GM12873 (cell line): ENCODE results near the gene CTSG.

ENCODE experiments used
- TF ChIP-seq, protein P1 (sequence below): IDR thresholded peaks from 2 replicates; pipeline ENCODE4 v1.5.1; 2012; ENCODE audit warnings: low read depth, mild to moderate bottlenecking, moderate library complexity, low read length, control low read depth; ENCODE audit not compliant: insufficient read depth; ENCODE audit errors: missing control alignments

Gene CTSG

GRCh38 chr14:24606297-24606696 is 30.2 kb upstream of the CTSG start:
- TF ChIP-seq, protein P1, sequence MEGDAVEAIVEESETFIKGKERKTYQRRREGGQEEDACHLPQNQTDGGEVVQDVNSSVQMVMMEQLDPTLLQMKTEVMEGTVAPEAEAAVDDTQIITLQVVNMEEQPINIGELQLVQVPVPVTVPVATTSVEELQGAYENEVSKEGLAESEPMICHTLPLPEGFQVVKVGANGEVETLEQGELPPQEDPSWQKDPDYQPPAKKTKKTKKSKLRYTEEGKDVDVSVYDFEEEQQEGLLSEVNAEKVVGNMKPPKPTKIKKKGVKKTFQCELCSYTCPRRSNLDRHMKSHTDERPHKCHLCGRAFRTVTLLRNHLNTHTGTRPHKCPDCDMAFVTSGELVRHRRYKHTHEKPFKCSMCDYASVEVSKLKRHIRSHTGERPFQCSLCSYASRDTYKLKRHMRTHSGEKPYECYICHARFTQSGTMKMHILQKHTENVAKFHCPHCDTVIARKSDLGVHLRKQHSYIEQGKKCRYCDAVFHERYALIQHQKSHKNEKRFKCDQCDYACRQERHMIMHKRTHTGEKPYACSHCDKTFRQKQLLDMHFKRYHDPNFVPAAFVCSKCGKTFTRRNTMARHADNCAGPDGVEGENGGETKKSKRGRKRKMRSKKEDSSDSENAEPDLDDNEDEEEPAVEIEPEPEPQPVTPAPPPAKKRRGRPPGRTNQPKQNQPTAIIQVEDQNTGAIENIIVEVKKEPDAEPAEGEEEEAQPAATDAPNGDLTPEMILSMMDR = no peak

DNA sequence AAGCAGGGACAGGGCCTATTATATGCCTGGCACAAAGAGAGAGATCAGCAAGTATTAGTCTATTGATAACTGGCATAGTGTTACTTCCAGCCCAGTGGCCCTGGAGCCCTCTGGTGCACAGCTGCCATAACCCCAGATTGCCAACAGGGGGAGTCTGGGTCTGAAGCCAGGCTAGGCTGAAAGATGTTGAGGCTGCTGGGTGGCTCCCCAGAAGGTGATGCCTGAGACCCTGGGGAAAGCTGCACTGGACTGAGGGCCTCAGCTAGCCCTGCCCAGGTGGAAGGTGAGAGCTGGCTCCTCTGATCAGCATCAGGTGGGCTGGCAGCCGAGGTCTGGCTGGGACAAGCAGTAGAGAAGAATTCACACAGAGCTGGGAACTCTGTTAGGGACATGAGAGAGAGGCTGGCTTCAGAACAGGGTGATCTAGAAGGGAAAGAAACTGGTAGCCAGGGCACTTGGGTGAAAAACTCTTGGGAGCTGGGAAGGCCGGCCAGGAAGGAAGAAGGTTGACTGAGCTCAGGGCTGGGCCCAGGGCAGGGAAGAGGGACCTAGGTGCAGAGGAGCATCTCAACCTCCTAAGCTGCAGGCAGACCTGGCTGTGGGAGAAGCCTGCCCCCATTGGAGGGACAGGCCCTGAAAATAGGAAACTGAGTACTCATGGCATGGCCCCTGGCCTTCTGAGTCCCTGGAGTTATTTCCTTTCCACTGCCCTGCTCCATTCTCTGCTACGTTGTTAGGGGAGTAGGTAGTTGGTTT is 29.6 kb upstream of the CTSG start:
- TF ChIP-seq, protein P1 = peak; percentile 99

DNA sequence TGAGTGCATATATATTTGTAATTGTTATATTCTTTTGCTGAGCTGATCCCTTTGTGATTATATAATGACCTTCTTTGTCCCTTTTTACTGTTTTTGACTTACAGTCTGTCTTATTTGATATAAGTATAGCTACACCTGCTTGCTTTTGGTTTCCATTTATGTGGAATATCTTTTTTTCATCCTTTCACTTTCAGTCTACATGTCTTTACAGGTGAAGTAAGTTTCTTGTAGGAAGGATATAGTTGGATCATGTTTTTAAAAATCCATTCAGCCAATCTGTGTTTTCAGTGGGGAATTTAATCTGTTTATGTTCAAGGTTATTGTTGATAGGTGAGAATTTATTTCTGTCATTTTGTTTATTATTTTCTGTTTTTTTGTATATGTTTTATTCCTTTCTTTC is 21.4 kb upstream of the CTSG start:
- TF ChIP-seq, protein P1 = no peak

- TF ChIP-seq, protein P1 = no peak
Measured at GRCh38 chr14:24595073-24595808, 19.2 kb upstream of the CTSG start.

GRCh38 chr14:24578558-24578957 is 2.5 kb upstream of the CTSG start:
- TF ChIP-seq, protein P1 = no peak

DNA sequence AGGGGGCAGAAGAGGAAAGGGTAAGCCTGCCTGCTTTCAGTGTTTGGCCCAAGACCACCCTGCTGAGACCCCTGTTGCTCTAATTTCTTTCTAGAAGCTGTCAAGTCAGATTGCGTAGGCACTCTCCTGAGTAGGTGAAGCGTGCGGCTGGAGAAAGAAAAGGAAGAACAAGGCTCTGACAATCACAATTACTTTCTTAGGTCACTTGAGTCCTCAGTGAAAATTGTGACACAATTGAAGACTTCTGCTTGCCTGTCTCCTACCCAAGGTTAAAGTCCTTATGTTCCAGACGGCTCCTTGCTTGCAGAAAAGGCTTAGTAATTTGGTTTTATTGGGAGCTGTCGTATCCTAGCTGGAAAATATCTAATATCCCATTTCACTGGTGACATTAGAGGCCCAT is 721 bp upstream of the CTSG start:
- TF ChIP-seq, protein P1 = no peak

DNA sequence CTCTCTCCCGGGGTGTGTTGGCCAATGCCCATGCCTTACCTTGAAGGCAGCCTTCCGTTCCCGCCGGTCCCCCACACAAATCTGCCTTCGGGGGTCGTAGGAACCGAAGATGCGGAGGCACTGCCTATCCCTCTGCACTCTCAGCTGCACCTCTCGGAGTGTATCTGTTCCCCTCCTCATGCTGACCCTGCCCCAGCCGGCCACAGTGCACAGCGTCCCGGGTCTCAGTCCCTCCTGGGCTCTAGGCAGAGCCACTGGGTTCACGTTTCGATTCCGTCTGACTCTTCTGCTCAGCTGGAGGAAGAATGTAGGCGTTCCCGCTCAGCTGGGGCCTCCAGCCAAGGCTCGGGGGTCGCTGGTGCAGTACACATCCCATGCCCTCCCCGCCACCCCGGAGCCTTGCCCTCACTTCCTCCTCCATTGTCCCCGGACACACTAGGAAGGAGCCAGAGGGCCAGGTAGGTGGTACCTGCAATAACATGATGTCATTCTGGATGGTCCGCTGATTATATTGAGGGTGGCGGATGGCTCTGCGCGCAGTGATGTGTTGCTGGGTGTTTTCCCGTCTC is 1.8 kb downstream of the CTSG start:
- TF ChIP-seq, protein P1 = no peak
